Measurements from ENCODE around the gene RPS27L.
A peak's percentile ranks its signal among the peaks of the same experiment; 100 is the strongest.
"Not testable (repeated sequence)": the region's sequence is repeated elsewhere in the genome, so short reads cannot be mapped to it uniquely, and the experiment has no call there.

RPS27L gene

DNA sequence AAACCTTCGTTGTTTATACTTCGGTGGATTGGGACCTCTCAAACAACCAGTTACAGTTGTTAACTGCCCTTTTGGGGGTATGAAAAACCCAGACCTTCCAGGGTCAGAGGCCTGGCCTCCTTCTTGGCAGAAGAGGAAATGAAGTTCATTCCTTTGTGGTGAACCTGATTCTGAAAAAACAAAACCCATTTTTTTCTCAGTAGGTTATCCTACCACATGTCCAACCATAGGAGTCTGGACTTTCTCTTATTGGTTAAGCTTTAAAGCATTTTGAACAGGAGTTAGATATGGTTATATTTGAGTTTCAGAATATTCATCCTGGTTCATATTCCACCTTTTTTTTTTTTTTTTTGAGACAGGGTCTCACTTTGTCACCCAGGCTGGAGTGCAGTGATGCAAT, 42.8 kb downstream of the RPS27L start:
- ATAC-seq (replicated peaks), result no peak
- no peak overlapping the region for H3K27ac Mint-ChIP-seq
- H3K27me3 Mint-ChIP-seq, result peaks cover 0 to 5% of the 10 kb centered on the region in 2 donors
- H3K4me1 Mint-ChIP-seq (ENCODE audit: low read depth in 2 of 2), result no peaks in the 10 kb centered on the region
- H3K4me3 Mint-ChIP-seq, result no peak overlapping the region
- H3K36me3 Mint-ChIP-seq (ENCODE audit: insufficient read depth), result no peaks in the 10 kb centered on the region
- H3K9me3 Mint-ChIP-seq, result no peaks in the 10 kb centered on the region
- no peak for DNase-seq

DNA sequence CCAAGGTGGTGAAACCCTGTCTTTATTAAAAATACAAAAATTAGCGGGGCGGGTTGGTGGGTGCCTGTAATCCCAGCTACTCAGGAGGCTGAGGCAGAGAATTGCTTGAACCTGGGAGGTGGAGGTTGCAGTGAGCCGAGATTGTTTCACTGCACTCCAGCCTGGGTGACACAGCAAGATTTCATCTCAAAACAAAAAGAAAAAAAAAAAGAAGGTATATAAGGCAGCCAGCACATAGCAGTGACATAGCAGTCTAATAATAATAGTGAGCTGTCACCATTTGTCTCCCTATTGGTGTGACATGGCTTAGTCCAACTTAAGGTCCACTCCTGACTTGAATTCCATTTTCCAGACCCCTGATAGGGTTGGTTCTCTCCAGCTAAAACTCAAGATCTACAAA, 44.4 kb downstream of the RPS27L start:
- Mint-ChIP-seq H3K27ac (peak overlapping the region in 1 of 2 donors; percentile 5), H3K9me3 (no peaks in the 10 kb centered on the region), H3K27me3 (peaks cover 8 to 17% of the 10 kb centered on the region in 2 donors), H3K36me3 (ENCODE audit: insufficient read depth) (no peaks in the 10 kb centered on the region), H3K4me3 (no peak overlapping the region), H3K4me1 (ENCODE audit: low read depth in 2 of 2) (no peaks in the 10 kb centered on the region)
- DNase-seq (no peak), ATAC-seq (replicated peaks) (no peak)

DNA sequence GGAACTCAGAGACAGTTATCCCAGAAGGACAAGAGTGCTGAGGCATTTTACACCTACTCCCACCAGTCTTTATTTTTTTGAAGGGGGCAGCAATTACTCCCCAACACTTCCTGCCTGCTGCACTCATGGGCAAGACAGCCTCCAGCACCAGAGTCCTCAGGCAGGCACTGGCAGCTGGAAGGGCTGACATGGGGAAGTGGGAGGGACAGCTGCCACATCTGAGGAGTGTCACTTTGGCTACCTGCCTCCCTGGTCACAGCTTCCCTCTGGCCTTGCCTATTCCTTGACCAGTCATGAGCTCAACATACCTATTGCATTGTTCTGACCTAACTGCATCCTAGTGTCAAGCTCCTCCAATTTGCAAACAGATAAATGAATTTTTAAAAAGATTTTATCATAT, 45.8 kb downstream of the RPS27L start:
- ATAC-seq (replicated peaks) (no peak), DNase-seq (no peak)
- Mint-ChIP-seq H3K27ac (no peak overlapping the region), H3K4me1 (ENCODE audit: low read depth in 2 of 2) (no peaks in the 10 kb centered on the region), H3K9me3 (no peaks in the 10 kb centered on the region), H3K4me3 (no peak overlapping the region), H3K27me3 (peaks cover 16 to 25% of the 10 kb centered on the region in 2 donors), H3K36me3 (ENCODE audit: insufficient read depth) (no peaks in the 10 kb centered on the region)

DNA sequence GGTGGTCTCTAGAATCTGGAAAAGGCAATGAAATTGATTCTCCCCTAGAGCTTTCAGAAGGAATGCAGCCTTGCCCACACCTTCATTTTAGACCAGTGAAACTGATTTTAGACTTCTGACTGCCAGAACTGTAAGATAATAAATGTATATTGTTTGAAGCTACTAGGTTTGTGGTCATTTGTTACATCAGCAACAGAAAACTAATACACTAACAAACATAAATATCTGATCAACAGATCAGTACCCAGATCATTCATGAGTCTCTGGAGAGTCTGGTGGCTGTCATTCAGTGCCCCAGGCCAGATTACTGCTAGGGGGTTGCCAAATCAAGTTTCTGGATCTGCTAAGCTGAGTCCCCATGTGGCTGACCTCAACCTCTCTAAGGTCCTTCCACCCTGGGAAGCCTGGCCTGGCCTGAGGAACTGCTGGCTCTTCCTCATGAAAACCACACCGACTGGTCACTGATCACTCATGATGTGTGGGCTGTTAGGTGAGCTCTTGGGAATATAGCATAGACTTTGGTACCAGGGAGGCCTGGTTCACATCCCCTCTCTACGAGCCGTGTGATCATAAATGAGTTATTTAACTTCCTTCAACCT, 46.8 kb downstream of the RPS27L start:
- H3K27me3 Mint-ChIP-seq, result peaks cover 24 to 34% of the 10 kb centered on the region in 2 donors
- no peaks in the 10 kb centered on the region for H3K4me1 Mint-ChIP-seq (ENCODE audit: low read depth in 2 of 2)
- no peaks in the 10 kb centered on the region for H3K9me3 Mint-ChIP-seq
- H3K27ac Mint-ChIP-seq, result no peak overlapping the region
- H3K4me3 Mint-ChIP-seq, result no peak overlapping the region
- H3K36me3 Mint-ChIP-seq (ENCODE audit: insufficient read depth), result no peaks in the 10 kb centered on the region
- DNase-seq, result no peak
- no peak for ATAC-seq (replicated peaks)

DNA sequence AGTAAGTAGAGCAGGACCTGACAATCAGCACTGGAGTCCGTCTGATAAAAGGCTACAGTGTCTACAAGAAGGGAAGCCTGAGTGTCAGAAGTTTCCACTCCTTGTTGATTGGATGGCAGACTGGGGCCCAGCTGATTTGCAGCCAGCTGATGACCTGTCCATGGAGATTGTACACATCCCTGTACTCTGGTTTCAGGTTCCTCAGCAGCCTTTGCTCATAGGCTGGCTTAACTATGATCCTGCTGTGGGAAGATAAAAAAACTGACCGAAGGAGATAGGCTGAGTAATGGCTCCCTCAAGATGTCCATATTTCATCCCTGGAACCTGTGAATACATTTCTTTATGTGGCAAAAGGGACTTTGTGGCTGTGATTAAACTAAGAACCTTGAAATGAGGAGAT, 47.4 kb downstream of the RPS27L start:
- Mint-ChIP-seq H3K27me3 (peaks cover 29 to 40% of the 10 kb centered on the region in 2 donors), H3K4me3 (no peak overlapping the region)
- ATAC-seq (replicated peaks), result no peak

DNA sequence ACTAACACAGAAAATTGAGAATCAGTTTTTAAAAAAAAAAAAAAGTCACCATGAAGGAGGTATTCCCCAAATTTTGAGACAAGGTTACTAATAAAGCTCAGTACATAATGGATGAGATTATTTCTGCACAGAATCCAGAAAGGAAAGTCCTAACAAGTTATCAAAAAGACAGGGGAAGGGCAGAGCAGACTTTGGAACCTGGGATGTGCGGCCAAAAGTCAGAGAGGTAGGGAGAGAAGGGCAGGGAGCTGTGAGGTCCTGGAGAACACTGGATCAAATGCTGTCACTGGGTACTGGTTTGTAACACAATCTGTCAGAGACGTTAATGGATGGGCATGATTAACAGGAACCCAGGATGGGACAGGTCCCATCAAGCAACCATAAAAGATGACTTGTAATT, 47.8 kb downstream of the RPS27L start:
- Mint-ChIP-seq H3K4me3 (no peak overlapping the region), H3K36me3 (ENCODE audit: insufficient read depth) (no peaks in the 10 kb centered on the region)

More for the DNA sequence above, 47.4 kb downstream of the RPS27L start:
- H3K36me3 Mint-ChIP-seq (ENCODE audit: insufficient read depth), result no peaks in the 10 kb centered on the region
- no peaks in the 10 kb centered on the region for H3K9me3 Mint-ChIP-seq
- no peak overlapping the region for H3K27ac Mint-ChIP-seq
- H3K4me1 Mint-ChIP-seq (ENCODE audit: low read depth in 2 of 2), result no peaks in the 10 kb centered on the region
- DNase-seq, result no peak

DNA sequence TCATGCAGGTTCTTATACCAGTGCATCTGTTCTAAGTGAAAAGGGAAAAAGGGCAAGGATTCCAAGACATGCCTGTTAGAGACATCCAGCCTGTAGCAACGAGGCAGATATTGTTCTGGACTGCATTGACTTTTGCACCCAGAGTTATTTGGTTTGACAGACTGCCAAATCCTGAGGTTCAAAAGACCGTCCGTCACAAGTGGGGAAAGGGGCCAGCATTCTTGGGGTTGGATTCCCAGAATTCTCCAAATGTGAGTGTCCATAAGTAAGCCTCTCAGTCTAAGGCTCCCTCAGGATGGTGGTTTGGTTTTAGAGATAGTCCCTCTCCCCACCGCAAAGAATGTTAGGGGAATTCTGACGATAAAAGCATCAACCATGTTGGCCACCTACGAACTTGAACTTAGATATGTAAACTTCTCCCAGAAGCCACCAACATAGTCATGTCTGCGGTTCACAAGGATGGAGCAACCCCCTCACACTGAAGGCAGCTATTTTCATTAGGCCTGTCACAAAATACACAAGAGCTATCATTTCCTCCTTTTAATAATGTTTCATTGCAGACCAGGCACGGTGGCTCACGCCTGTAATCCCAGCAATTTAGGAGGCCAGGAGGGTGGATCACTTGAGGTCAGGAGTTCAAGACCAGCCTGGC, 49.3 kb downstream of the RPS27L start:
- no peak overlapping the region for H3K4me3 Mint-ChIP-seq
- H3K4me1 Mint-ChIP-seq (ENCODE audit: low read depth in 2 of 2), result no peaks in the 10 kb centered on the region

More for the DNA sequence above, 47.8 kb downstream of the RPS27L start:
- Mint-ChIP-seq H3K27me3 (peaks cover 34 to 45% of the 10 kb centered on the region in 2 donors), H3K27ac (no peak overlapping the region), H3K9me3 (no peaks in the 10 kb centered on the region), H3K4me1 (ENCODE audit: low read depth in 2 of 2) (no peaks in the 10 kb centered on the region)
- DNase-seq (no peak), ATAC-seq (replicated peaks) (no peak)

DNA sequence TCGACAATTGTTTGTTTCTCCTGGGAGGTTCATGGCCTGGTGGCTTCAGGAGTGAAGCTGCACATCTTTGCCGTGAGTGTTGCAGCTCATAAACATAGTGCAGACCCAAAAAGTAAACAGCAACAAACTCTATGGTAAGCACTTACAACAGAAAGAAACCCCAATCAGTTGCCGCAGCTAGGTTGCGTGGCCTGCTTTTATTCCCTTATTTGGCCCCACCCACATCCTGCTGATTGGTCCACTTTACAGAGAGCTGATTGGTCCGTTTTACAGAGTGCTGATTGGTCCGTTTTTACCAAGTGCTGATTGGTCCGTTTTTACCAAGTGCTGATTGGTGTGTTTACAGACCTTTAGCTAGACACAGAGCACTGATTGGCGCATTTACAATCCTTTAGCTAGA, 51.9 kb downstream of the RPS27L start:
- H3K9me3 Mint-ChIP-seq; H3K4me3 Mint-ChIP-seq; DNase-seq; H3K36me3 Mint-ChIP-seq (ENCODE audit: insufficient read depth); ATAC-seq (replicated peaks); H3K27ac Mint-ChIP-seq; H3K4me1 Mint-ChIP-seq (ENCODE audit: low read depth in 2 of 2): not testable (repeated sequence)
- peaks cover 47 to 60% of the 10 kb centered on the region in 2 donors for H3K27me3 Mint-ChIP-seq

More for the DNA sequence above, 49.3 kb downstream of the RPS27L start:
- H3K27me3 Mint-ChIP-seq, result peaks cover 45 to 57% of the 10 kb centered on the region in 2 donors
- ATAC-seq (replicated peaks) (no peak), DNase-seq (no peak)
- H3K36me3 Mint-ChIP-seq (ENCODE audit: insufficient read depth), result no peaks in the 10 kb centered on the region
- no peaks in the 10 kb centered on the region for H3K9me3 Mint-ChIP-seq
- H3K27ac Mint-ChIP-seq, result no peak overlapping the region

DNA sequence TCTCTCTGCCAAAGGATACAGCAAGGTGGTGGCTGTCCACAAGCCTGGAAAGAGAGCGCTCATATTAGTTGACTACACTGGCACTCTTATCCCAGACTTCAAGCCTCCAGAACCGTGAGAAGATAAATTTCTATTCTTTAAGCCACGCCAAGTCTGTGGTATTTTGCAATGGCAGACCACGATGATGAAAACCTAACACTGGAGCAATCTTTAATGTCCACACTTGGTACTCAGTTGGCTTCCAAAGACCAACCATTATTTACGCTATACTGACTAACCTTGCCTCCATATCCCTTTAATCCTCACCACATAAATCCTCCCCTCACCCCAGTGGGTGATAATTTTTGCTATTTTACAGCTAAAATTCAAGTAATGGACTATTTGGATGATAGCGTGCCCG, 52.5 kb downstream of the RPS27L start:
- H3K36me3 Mint-ChIP-seq (ENCODE audit: insufficient read depth), result no peaks in the 10 kb centered on the region
- ATAC-seq (replicated peaks) (no peak), DNase-seq (no peak)
- no peaks in the 10 kb centered on the region for H3K9me3 Mint-ChIP-seq
- H3K4me1 Mint-ChIP-seq (ENCODE audit: low read depth in 2 of 2), result no peaks in the 10 kb centered on the region
- H3K27ac Mint-ChIP-seq, result no peak overlapping the region
- peaks cover 47 to 60% of the 10 kb centered on the region in 2 donors for H3K27me3 Mint-ChIP-seq
- no peak overlapping the region for H3K4me3 Mint-ChIP-seq

DNA sequence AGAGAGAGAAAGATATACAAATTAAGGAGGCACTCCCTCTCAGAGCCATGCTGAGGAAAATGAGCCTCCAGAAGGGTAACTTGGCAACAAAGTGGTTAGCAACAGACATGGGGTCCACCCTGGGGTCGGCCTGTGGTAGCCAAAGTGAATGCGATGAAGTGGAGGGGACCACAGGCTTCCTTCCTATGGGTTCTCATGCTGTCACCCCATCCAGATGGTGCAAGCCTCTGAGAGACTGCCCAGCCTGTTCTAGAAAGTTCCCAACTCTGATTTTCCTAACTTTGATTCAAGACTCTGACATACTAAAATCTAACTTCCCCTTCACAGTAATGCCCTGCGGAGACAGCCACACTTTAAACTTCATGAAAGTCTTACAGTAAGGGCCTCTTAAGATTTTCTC, 53.9 kb downstream of the RPS27L start:
- no peaks in the 10 kb centered on the region for H3K9me3 Mint-ChIP-seq
- DNase-seq (no peak), ATAC-seq (replicated peaks) (no peak)
- H3K36me3 Mint-ChIP-seq (ENCODE audit: insufficient read depth), result no peaks in the 10 kb centered on the region
- no peak overlapping the region for H3K27ac Mint-ChIP-seq
- no peak overlapping the region for H3K4me3 Mint-ChIP-seq
- peaks cover 39 to 51% of the 10 kb centered on the region in 2 donors for H3K27me3 Mint-ChIP-seq
- H3K4me1 Mint-ChIP-seq (ENCODE audit: low read depth in 2 of 2), result no peaks in the 10 kb centered on the region

DNA sequence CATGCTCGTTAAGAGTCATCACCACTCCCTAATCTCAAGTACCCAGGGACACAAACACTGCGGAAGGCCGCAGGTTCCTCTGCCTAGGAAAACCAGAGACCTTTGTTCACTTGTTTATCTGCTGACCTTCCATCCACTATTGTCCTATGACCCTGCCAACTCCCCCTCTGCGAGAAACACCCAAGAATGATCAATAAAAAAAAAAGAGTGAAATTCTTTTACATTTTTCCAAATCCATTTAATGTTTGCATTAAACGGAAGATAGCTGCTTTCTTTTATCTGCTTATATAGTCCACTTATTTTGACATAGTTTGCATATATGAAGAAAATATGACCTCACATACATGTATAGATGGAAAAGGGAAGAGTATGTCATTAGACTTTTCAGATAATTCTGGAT, 57.7 kb downstream of the RPS27L start:
- H3K27me3 Mint-ChIP-seq, result peaks cover 14 to 23% of the 10 kb centered on the region in 2 donors
- ATAC-seq (replicated peaks); H3K4me1 Mint-ChIP-seq (ENCODE audit: low read depth in 2 of 2); H3K9me3 Mint-ChIP-seq; DNase-seq; H3K27ac Mint-ChIP-seq; H3K4me3 Mint-ChIP-seq; H3K36me3 Mint-ChIP-seq (ENCODE audit: insufficient read depth): not testable (repeated sequence)

DNA sequence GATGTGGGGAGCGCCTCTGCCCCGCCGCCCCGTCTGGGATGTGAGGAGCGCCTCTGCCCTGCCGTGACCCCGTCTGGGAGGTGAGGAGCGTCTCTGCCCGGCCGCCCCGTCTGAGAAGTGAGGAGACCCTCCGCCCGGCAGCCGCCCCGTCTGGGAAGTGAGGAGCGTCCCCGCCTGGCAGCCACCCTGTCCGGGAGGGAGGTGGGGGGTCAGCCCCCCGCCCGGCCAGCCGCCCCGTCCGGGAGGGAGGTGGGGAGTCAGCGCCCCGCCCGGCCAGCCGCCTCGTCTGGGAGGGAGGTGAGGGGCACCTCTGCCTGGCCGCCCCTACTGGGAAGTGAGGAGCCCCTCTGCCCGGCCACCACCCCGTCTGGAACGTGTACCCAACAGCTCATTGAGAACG, 58.4 kb downstream of the RPS27L start:
- H3K4me1 Mint-ChIP-seq (ENCODE audit: low read depth in 2 of 2); H3K4me3 Mint-ChIP-seq; ATAC-seq (replicated peaks); H3K9me3 Mint-ChIP-seq; H3K36me3 Mint-ChIP-seq (ENCODE audit: insufficient read depth); DNase-seq; H3K27ac Mint-ChIP-seq: not testable (repeated sequence)
- peaks cover 11 to 18% of the 10 kb centered on the region in 2 donors for H3K27me3 Mint-ChIP-seq
